Measurements from ENCODE around the gene IST1.

GRCh38 chr16:71930013-71930563 is 34.8 kb downstream of the IST1 start:
- TF ChIP-seq ZFP30 (CRISPR knock-in tag; IDR thresholded peaks at IDR 0.05) (no peak), CSRNP3 (CRISPR knock-in tag; IDR thresholded peaks at IDR 0.05) (no peak), RARB (CRISPR knock-in tag; IDR thresholded peaks at IDR 0.05) (no peak), TSHZ2 (CRISPR knock-in tag; IDR thresholded peaks at IDR 0.05) (no peak), TOX (CRISPR knock-in tag; IDR thresholded peaks at IDR 0.05; ENCODE audit: borderline replicate concordance) (no peak), CSDC2 (CRISPR knock-in tag; IDR thresholded peaks at IDR 0.05) (no peak), ARNTL (CRISPR knock-in tag; IDR thresholded peaks at IDR 0.05; ENCODE audit: borderline replicate concordance, low read depth) (no peak), PATZ1 (CRISPR knock-in tag; IDR thresholded peaks at IDR 0.05; ENCODE audit: borderline replicate concordance) (no peak), PPARA (CRISPR knock-in tag; IDR thresholded peaks at IDR 0.05; ENCODE audit: borderline replicate concordance) (no peak), BACH2 (CRISPR knock-in tag; IDR thresholded peaks at IDR 0.05; ENCODE audit: borderline replicate concordance) (no peak), POU6F1 (CRISPR knock-in tag; IDR thresholded peaks at IDR 0.05; ENCODE audit: borderline replicate concordance, low read depth) (no peak), CREB5 (CRISPR knock-in tag; IDR thresholded peaks at IDR 0.05; ENCODE audit: low read depth) (no peak), ZNF8 (CRISPR knock-in tag; IDR thresholded peaks at IDR 0.05) (no peak)
